Stimulated activated CD8-positive, alpha-beta memory T cell treated with anti-CD3 and anti-CD28 coated beads, Interleukin-15, amount 100 ng/mL, for 4 hours (primary cell): ENCODE measurements around the gene LAPTM5.

Experiments used
- DNase-seq, 2 donors: peaks; one replicate each; pipeline ENCODE4 v3.0.0-alpha.2; 2020; ENCODE audit warnings: low read depth in 2 of 2

The LAPTM5 gene

GRCh38 chr1:30730346-30731108, 27.0 kb downstream of the LAPTM5 start:
- no peak for DNase-seq

- no peak for DNase-seq
Measured at GRCh38 chr1:30729901-30730300, 27.7 kb downstream of the LAPTM5 start.

- DNase-seq: no peak
Measured at GRCh38 chr1:30728832-30729638, 28.5 kb downstream of the LAPTM5 start.

GRCh38 chr1:30728340-30728739, 29.2 kb downstream of the LAPTM5 start:
- DNase-seq: no peak

- no peak for DNase-seq
Measured at GRCh38 chr1:30727824-30728223, 29.8 kb downstream of the LAPTM5 start.

- DNase-seq: no peak
Measured at GRCh38 chr1:30726773-30727684, 30.5 kb downstream of the LAPTM5 start.

GRCh38 chr1:30726236-30726635, 31.3 kb downstream of the LAPTM5 start:
- no peak for DNase-seq

GRCh38 chr1:30725450-30726095, 32.0 kb downstream of the LAPTM5 start:
- DNase-seq: no peak

GRCh38 chr1:30724655-30725421, 32.7 kb downstream of the LAPTM5 start:
- no peak for DNase-seq

GRCh38 chr1:30724175-30724574, 33.4 kb downstream of the LAPTM5 start:
- no peak for DNase-seq

GRCh38 chr1:30723331-30723755, 34.2 kb downstream of the LAPTM5 start, which contains the start of gene MATN1:
MATN1 (minus strand) TSS chr1:30723585; CDS start chr1:30723551, 34 bp downstream.
- DNase-seq: no peak

GRCh38 chr1:30721812-30722537, 35.6 kb downstream of the LAPTM5 start:
- no peak for DNase-seq

- DNase-seq: no peak
Measured at GRCh38 chr1:30721341-30721793, 36.2 kb downstream of the LAPTM5 start.

- no peak for DNase-seq
Measured at GRCh38 chr1:30720271-30721223, 37.0 kb downstream of the LAPTM5 start.

GRCh38 chr1:30719406-30720270, 37.9 kb downstream of the LAPTM5 start:
- no peak for DNase-seq

GRCh38 chr1:30718636-30719405, 38.8 kb downstream of the LAPTM5 start:
- peak; percentile 71 to 75 for DNase-seq
